ENCODE data around the gene RNF150. TPM values are rescaled to one million over a fixed set of nuclear protein-coding genes. Genes with fewer than 3 reads are reported as not detected.

Gene RNF150
- total RNA-seq, 1 experiment from 2014 or later: 4.4 TPM

- Histone ChIP-seq H3K4me1 (ENCODE audit: insufficient read depth, low read length) (no peaks in the 10 kb centered on the region), H2BK12ac (ENCODE audit: insufficient read length, low read depth, low read length) (no peak overlapping the region), H3K23ac (ENCODE audit: insufficient read length, low read depth, low read length) (no peak overlapping the region), H4K5ac (ENCODE audit: insufficient read length, low read depth, low read length) (no peak overlapping the region), H3K9ac (ENCODE audit: extremely low read depth, insufficient read length, low read length) (no peak overlapping the region), H4K91ac (ENCODE audit: insufficient read length, low read depth, low read length) (no peak overlapping the region), H2BK5ac (ENCODE audit: insufficient read length, low read length) (no peak overlapping the region), H4K8ac (replicated peaks; ENCODE audit: insufficient read length, low read depth, low read length) (no peak overlapping the region), H2BK15ac (ENCODE audit: low read depth, low read length) (no peak overlapping the region), H3K27me3 (ENCODE audit: insufficient read depth, low read length) (no peaks in the 10 kb centered on the region), H3K27ac (ENCODE audit: insufficient read length, low read depth, low read length) (no peak overlapping the region), H3K56ac (ENCODE audit: insufficient read length, low read depth, low read length) (no peak overlapping the region), H3K4me2 (ENCODE audit: insufficient read depth, insufficient read length, low read length) (no peak overlapping the region), H2BK20ac (ENCODE audit: low read depth, low read length, poor library complexity, severe bottlenecking) (no peak overlapping the region), H3K79me2 (ENCODE audit: insufficient read depth, low read length) (no peaks in the 10 kb centered on the region), H2BK120ac (ENCODE audit: low read depth, low read length, poor library complexity, severe bottlenecking) (no peak overlapping the region), H3K18ac (ENCODE audit: insufficient read length, low read depth, low read length) (no peak overlapping the region), H3T11ph (ENCODE audit: low read length) (no peak overlapping the region), H2AFZ (ENCODE audit: low read length) (no peak overlapping the region), H2AK5ac (ENCODE audit: insufficient read length, low read length) (no peak overlapping the region), H3K23me2 (ENCODE audit: insufficient read length, low read depth, low read length, poor library complexity, severe bottlenecking) (peaks cover 2% of the 10 kb centered on the region), H3K14ac (ENCODE audit: insufficient read depth, low read length) (no peak overlapping the region), H3K9me3 (ENCODE audit: control insufficient read depth, low read depth, low read length) (no peaks in the 10 kb centered on the region), H3K4ac (ENCODE audit: low read depth, low read length) (no peak overlapping the region), H3K79me1 (ENCODE audit: insufficient read depth, low read depth, low read length, poor library complexity, severe bottlenecking) (no peaks in the 10 kb centered on the region), H4K20me1 (ENCODE audit: control insufficient read depth, insufficient read depth, insufficient read length) (no peaks in the 10 kb centered on the region)
- no peak for DNase-seq
- Mint-ChIP-seq H3K4me1 (no peaks in the 10 kb centered on the region), H3K27me3 (ENCODE audit: low read depth) (no peaks in the 10 kb centered on the region; the same call in 1 of the 2 replicates), H3K36me3 (ENCODE audit: insufficient read depth in 1 of 3, low read depth in 3 of 3) (no peaks in the 10 kb centered on the region), H3K9me3 (no peaks in the 10 kb centered on the region), H3K27ac (no peak overlapping the region), H3K4me3 (no peak overlapping the region)
- no CpG with 5 or more reads among the region's 2 CpGs for WGBS (ENCODE audit: extremely low coverage, insufficient read length, low lambda C conversion rate)
- TF ChIP-seq CTCF (conservative IDR thresholded peaks at IDR 0.05): no peak
Observed at GRCh38 chr4:140944199-140944515, 189.1 kb downstream of the RNF150 start.
